NT2/D1 (cell line): Measurements from ENCODE around the gene MLC1.

Source experiments
- DNase-seq: peaks from one replicate; pipeline ENCODE4 v3.0.0-alpha.2; 2011; ENCODE audit warnings: low read depth, low spot score
- H3K27me3 ChIP-seq: 2 replicates; pipeline ENCODE4 v1.6.0; 2011; ENCODE audit warnings: mild to moderate bottlenecking; ENCODE audit not compliant: insufficient read length, insufficient read depth
- H3K36me3 ChIP-seq: 2 replicates; pipeline ENCODE4 v1.6.1; 2011; ENCODE audit warnings: mild to moderate bottlenecking, low read length, mixed read lengths; ENCODE audit not compliant: insufficient read depth, insufficient read length
- H3K4me1 ChIP-seq: 2 replicates; pipeline ENCODE4 v1.5.1; 2011; ENCODE audit not compliant: insufficient read depth, insufficient read length
- H3K4me3 ChIP-seq: 2 replicates; pipeline ENCODE4 v1.5.1; 2011; ENCODE audit warnings: low read depth; ENCODE audit not compliant: insufficient read length
- H3K9ac ChIP-seq: 2 replicates; pipeline ENCODE4 v1.6.0; 2011; ENCODE audit warnings: low read depth; ENCODE audit not compliant: insufficient read length
- H3K9me3 ChIP-seq: 2 replicates; pipeline ENCODE4 v1.5.1; 2011; ENCODE audit warnings: mild to moderate bottlenecking, low read length; ENCODE audit not compliant: insufficient read depth
- SUZ12 ChIP-seq: IDR thresholded peaks from 2 replicates; pipeline ENCODE4 v1.6.1; 2011; ENCODE audit not compliant: insufficient read length, insufficient read depth; ENCODE audit errors: extremely low read depth
- YY1 ChIP-seq: IDR thresholded peaks from 2 replicates; pipeline ENCODE4 v1.6.1; 2011; ENCODE audit not compliant: insufficient read length, insufficient read depth
- ZNF274 ChIP-seq: IDR thresholded peaks from 2 replicates; pipeline ENCODE4 v1.6.1; 2011; ENCODE audit warnings: mild to moderate bottlenecking, low read depth, low read length

Gene MLC1

DNA sequence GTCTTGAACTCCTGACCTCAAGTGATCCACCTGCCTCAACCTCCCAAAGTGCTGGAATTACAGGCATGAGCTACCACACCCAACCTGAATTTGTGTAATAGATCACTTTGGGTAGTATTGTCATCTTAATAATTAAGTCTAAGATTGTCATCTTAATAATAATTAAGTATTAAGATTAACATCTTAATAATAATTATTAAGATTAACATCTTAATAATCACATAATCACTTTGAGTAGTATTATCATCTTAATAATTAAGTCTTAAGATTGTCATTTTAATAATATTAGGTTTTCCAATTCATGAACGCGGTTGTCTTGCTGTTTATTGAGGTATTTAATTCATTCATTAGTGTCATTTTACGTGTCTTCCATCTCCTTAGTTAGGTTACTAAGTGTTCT lies 12.8 kb upstream of the MLC1 start:
- Histone ChIP-seq H3K4me1 (no peaks in the 10 kb centered on the region), H3K9ac (no peak overlapping the region), H3K9me3 (no peaks in the 10 kb centered on the region), H3K36me3 (no peaks in the 10 kb centered on the region), H3K27me3 (no peaks in the 10 kb centered on the region), H3K4me3 (no peak overlapping the region)
- no peak for DNase-seq
- TF ChIP-seq SUZ12: no peak
- TF ChIP-seq ZNF274: no peak
- TF ChIP-seq YY1: no peak

- DNase-seq: no peak
- Histone ChIP-seq H3K36me3 (no peaks in the 10 kb centered on the region), H3K9ac (no peak overlapping the region), H3K27me3 (no peaks in the 10 kb centered on the region), H3K9me3 (0 out of 2 replicates have a peak, but pooled peaks cover 5% of the 10 kb centered on the region), H3K4me3 (no peak overlapping the region), H3K4me1 (no peaks in the 10 kb centered on the region)
- TF ChIP-seq YY1 (no peak), SUZ12 (no peak), ZNF274 (no peak)
These were observed 7.1 kb upstream of the MLC1 start for GRCh38 chr22:50092342-50092741.

DNA sequence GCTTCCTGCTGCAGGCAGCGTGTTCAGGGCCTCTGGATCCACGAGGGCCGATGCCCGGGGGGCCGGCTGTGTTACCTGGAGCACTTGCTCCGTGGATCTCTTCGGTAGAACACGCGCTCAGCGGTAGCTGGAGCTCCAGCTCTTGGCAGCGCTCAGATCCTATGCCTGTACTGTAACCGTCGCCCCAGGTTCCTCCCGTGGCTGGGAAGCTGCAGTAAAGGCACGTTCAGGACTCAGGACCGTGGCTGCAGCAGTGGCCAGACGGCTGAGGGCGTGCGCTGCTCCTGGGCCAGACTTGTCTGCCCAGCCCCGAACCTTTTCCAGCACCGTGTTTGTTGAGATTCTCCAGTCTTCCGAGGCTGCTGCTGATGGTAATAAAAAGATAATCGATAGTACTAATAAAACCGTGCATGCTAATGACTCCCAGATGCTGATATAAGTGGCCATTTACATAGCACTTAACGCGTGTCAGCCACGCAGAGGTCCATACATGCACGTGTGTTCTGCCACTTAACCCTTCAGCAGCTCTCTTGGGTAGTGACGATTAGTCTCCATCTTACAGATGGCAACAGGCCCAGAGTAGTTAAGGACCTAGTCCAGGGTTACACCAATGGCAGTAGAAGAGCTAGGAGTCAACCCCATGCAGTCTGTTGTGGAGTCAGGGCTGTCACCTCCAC lies 6.0 kb upstream of the MLC1 start:
- no peak overlapping the region for H3K4me3 ChIP-seq
- DNase-seq: no peak
- no peak overlapping the region for H3K9ac ChIP-seq
- H3K4me1 ChIP-seq: no peaks in the 10 kb centered on the region
- no peaks in the 10 kb centered on the region for H3K36me3 ChIP-seq
- H3K27me3 ChIP-seq: no peaks in the 10 kb centered on the region
- H3K9me3 ChIP-seq: 0 out of 2 replicates have a peak, but pooled peaks cover 5% of the 10 kb centered on the region
- TF ChIP-seq ZNF274: no peak
- TF ChIP-seq YY1: no peak
- no peak for TF ChIP-seq SUZ12

DNA sequence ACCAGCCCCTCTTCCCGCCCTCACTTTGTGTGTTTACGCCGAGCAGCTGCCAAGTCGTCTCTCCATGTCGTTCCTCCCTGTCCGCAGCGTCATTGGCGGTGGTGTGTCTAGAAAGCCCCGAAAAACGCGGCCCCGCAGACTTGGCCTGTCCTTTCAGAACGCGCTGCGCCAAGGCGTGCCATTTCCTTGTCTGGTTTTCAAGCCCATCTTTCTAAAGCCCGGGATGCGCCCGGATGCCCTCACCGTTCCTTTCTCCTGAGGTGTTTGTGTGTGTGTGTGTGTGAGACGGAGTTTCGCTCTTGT lies 5.1 kb upstream of the MLC1 start:
- no peaks in the 10 kb centered on the region for H3K4me1 ChIP-seq
- H3K9ac ChIP-seq: no peak overlapping the region
- no peak overlapping the region for H3K4me3 ChIP-seq
- DNase-seq: no peak
- H3K27me3 ChIP-seq: no peaks in the 10 kb centered on the region
- H3K36me3 ChIP-seq: no peaks in the 10 kb centered on the region
- H3K9me3 ChIP-seq: 0 out of 2 replicates have a peak, but pooled peaks cover 5% of the 10 kb centered on the region
- TF ChIP-seq YY1 (no peak), SUZ12 (no peak), ZNF274 (no peak)

DNA sequence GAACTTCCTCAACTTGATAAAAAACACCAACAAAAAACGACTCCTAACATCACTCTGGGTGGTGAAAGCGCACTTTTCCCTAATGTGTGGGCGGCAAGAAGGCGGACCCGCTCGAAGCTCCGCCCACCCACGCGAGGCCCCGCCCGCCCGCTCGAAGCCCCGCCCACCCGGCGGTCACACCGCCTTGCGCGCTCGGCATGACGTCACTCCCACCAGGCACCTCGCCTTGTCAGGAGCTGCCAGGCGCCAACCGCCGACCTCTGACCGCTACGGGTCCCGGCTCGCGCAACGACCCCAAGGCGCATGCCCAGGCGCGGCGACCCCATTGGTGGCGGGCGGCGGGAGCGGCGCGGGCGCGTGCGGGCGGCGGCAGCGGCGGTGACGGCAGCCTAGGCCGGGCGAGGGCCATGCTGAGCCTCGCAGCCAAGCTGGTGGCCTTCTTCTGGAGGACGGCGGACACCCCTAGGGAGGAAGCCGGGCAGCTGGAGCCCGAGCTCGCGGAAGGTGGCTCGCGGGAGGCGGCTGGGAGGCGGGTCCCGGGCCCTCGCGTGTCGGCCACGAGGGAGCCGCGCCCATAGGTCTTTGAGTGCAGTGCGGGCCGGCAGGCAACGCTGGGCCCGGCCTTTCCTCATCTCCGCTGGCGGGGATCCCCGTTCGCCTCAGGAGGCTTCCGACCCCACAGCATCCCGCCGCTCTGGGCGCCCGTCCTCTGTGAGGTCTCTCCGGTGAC lies 4.6 kb upstream of the MLC1 start, which contains the start of gene MOV10L1:
TSS of gene MOV10L1 (plus strand) at position 325 of the 730 bp plus-strand sequence. CDS start at position 408, 83 bp downstream.
- Histone ChIP-seq H3K4me3 (no peak within 1 kb of the TSS), H3K27me3 (no peaks in the 10 kb centered on the region), H3K9ac (no peak within 1 kb of the TSS), H3K36me3 (no peaks in the 10 kb centered on the region), H3K9me3 (0 out of 2 replicates have a peak, but pooled peaks cover 5% of the 10 kb centered on the region), H3K4me1 (no peaks in the 10 kb centered on the region)
- no peak for DNase-seq
- no peak for TF ChIP-seq SUZ12
- no peak for TF ChIP-seq YY1
- TF ChIP-seq ZNF274: no peak

DNA sequence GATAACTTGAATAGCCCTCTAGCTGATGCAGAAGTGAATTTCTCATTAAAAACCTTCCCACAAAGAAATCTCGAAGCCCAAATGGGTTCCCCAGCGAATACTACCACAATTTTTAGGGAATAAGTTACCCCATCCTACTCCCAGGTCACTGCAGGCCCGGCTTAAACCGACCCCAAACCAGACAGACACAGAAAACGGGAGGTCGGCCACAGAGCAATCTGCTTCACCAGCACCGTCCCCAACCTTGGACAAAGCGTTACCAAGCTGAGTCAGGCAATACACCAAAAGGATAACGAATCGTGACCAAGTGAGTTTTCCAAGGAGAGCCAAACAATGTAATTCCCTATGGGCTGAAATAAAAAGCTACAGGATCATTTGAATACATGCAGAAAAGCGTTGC lies 4.0 kb upstream of the MLC1 start:
- Histone ChIP-seq H3K4me3 (no peak overlapping the region), H3K9ac (no peak overlapping the region), H3K36me3 (no peaks in the 10 kb centered on the region), H3K4me1 (peaks cover 4% of the 10 kb centered on the region), H3K27me3 (no peaks in the 10 kb centered on the region), H3K9me3 (0 out of 2 replicates have a peak, but pooled peaks cover 5% of the 10 kb centered on the region)
- TF ChIP-seq YY1 (no peak), SUZ12 (no peak)
- DNase-seq: no peak

DNA sequence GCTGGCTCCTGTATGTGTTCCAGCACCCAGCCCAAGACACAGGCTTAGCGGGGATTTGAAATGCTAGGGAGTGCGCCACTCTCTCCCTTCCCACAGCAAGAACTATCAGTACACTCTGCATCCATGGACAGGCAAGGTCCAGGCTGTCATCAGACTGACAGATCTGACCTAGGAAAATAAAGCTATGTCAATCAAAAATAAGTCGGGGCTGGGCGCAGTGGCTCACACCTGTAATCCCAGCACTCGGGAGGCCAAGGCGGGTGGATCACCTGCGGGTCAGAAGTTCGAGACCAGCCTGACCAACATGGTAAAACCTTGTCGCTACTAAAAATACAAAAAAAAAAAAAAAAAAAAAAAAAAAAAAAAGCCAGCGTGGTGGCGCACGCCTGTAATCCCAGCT lies 2.9 kb upstream of the MLC1 start:
- Histone ChIP-seq H3K9me3 (0 out of 2 replicates have a peak, but pooled peaks cover 5% of the 10 kb centered on the region), H3K4me1 (peaks cover 9% of the 10 kb centered on the region), H3K27me3 (no peaks in the 10 kb centered on the region), H3K36me3 (no peaks in the 10 kb centered on the region), H3K9ac (no peak overlapping the region), H3K4me3 (no peak overlapping the region)
- DNase-seq: no peak
- no peak for TF ChIP-seq ZNF274
- no peak for TF ChIP-seq YY1
